SK-N-MC (cell line): ENCODE data around the gene TRPV2.

Experiments
- EZH2 ChIP-seq: fragments of 200-600 bp; sonication (generic); IDR thresholded peaks from one replicate; pipeline ENCODE4 v1.6.1; 2017; ENCODE audit warnings: antibody characterized with exemption
- FOXP2 ChIP-seq: optimal IDR thresholded peaks from 2 replicates; pipeline ENCODE3; 2011; ENCODE audit warnings: mild to moderate bottlenecking, moderate library complexity; ENCODE audit not compliant: insufficient read depth; ENCODE audit errors: extremely low read length, control extremely low read depth
- POLR2AphosphoS5 ChIP-seq: IDR thresholded peaks from 2 replicates; pipeline ENCODE4 v1.6.1; 2012; ENCODE audit warnings: mild to moderate bottlenecking, low read depth, low read length, borderline replicate concordance

GRCh38 chr17:16439303-16439791 is 24.0 kb downstream of the TRPV2 start:
- TF ChIP-seq EZH2 (no peak), POLR2AphosphoS5 (no peak), FOXP2 (no peak)
